Measurements from ENCODE around the gene PDIA6. TPM values are rescaled to one million over a fixed set of nuclear protein-coding genes. Genes with fewer than 3 reads are reported as not detected.
A peak's percentile ranks its signal among the peaks of the same experiment; 100 is the strongest.
"Not testable (repeated sequence)": the region's sequence is repeated elsewhere in the genome, so short reads cannot be mapped to it uniquely, and the experiment has no call there.

PDIA6 gene
- total RNA-seq, 1 experiment from 2014 or later = 317 TPM

- DNase-seq = peak; percentile 53
- CTCF ChIA-PET = interaction anchor here (0.8 to 1.9 kb wide), 2 partner anchors 14 to 18 kb away, joined by 3 to 4 read pairs; no protein-coding TSS in a partner anchor
- Mint-ChIP-seq H3K27me3 (ENCODE audit: unreplicated experiment) (peaks cover 58% of the 10 kb centered on the region), H3K4me3 (ENCODE audit: low read depth, unreplicated experiment) (no peak overlapping the region), H3K9me3 (ENCODE audit: low read depth, unreplicated experiment) (no peaks in the 10 kb centered on the region), H3K36me3 (ENCODE audit: insufficient read depth, unreplicated experiment) (peaks cover 11% of the 10 kb centered on the region), H3K27ac (ENCODE audit: unreplicated experiment) (no peak overlapping the region), H3K4me1 (ENCODE audit: low read depth, unreplicated experiment) (no peaks in the 10 kb centered on the region)
- no TSS peak for BruUV-seq (replicated peaks)
- TF ChIP-seq, protein P1, sequence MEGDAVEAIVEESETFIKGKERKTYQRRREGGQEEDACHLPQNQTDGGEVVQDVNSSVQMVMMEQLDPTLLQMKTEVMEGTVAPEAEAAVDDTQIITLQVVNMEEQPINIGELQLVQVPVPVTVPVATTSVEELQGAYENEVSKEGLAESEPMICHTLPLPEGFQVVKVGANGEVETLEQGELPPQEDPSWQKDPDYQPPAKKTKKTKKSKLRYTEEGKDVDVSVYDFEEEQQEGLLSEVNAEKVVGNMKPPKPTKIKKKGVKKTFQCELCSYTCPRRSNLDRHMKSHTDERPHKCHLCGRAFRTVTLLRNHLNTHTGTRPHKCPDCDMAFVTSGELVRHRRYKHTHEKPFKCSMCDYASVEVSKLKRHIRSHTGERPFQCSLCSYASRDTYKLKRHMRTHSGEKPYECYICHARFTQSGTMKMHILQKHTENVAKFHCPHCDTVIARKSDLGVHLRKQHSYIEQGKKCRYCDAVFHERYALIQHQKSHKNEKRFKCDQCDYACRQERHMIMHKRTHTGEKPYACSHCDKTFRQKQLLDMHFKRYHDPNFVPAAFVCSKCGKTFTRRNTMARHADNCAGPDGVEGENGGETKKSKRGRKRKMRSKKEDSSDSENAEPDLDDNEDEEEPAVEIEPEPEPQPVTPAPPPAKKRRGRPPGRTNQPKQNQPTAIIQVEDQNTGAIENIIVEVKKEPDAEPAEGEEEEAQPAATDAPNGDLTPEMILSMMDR (IDR thresholded peaks at IDR 0.05; ENCODE audit: unreplicated experiment) = peak; percentile 12
- intact Hi-C loops (cut with micrococcal nuclease; ENCODE audit: unreplicated experiment) = loop anchor here (10.0 kb wide), 1 partner anchor 103 kb away; no protein-coding TSS in a partner anchor
These were observed 4.8 kb upstream of the PDIA6 start for GRCh38 chr2:10817413-10817812.

DNA sequence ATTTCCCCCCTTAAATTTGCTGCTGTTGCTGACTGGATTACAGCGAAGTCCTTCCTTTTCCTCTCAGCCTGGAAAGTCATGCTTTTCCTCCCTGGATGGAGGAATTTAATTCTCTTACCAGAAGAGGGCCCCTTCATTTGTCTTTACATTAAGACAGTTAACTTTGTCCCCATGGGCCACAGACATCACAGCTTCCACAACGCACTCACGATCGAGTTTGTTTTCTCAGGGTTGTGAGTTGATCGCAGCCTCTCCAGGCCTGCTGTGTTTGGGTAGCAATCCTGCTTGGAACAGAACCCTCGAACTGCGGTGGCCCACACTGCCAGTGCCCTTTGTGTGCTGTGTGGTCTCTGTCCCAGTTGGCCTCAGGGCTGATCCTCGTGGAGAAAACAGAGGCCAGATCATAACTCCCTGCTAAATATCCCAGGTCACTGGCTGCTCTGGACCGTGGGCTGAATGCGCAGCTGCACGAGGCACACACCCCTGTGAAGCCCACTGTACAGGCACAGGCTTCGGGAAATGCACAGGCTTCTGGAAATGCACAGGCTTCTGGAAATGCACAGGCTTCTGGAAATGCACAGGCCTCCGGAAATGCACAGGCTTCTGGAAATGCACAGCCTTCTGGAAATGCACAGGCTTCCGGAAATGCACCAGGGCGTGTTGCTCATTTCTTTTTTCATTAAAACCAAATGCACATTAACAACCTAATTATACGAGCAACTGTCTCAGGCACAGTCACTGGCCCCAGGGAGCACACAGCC is 2.2 kb upstream of the PDIA6 start:
- H3K4me1 Mint-ChIP-seq (ENCODE audit: low read depth, unreplicated experiment) = peaks cover 9% of the 10 kb centered on the region
- DNase-seq = no peak
- no TSS peak for BruUV-seq (replicated peaks)
- no peaks in the 10 kb centered on the region for H3K9me3 Mint-ChIP-seq (ENCODE audit: low read depth, unreplicated experiment)
- CTCF ChIA-PET = interaction anchor here (1.1 kb wide), 1 partner anchor 18 kb away, joined by 3 read pairs; no protein-coding TSS in a partner anchor
- intact Hi-C loops (cut with micrococcal nuclease; ENCODE audit: unreplicated experiment) = loop anchor here (10.0 kb wide), 1 partner anchor 100 kb away; no protein-coding TSS in a partner anchor
- peaks cover 37% of the 10 kb centered on the region for H3K36me3 Mint-ChIP-seq (ENCODE audit: insufficient read depth, unreplicated experiment)
- H3K4me3 Mint-ChIP-seq (ENCODE audit: low read depth, unreplicated experiment) = peak overlapping the region; percentile 7
- TF ChIP-seq, protein P1 (IDR thresholded peaks at IDR 0.05; ENCODE audit: unreplicated experiment) = no peak
- H3K27ac Mint-ChIP-seq (ENCODE audit: unreplicated experiment) = peak overlapping the region; percentile 28
- peaks cover 39% of the 10 kb centered on the region for H3K27me3 Mint-ChIP-seq (ENCODE audit: unreplicated experiment)

DNA sequence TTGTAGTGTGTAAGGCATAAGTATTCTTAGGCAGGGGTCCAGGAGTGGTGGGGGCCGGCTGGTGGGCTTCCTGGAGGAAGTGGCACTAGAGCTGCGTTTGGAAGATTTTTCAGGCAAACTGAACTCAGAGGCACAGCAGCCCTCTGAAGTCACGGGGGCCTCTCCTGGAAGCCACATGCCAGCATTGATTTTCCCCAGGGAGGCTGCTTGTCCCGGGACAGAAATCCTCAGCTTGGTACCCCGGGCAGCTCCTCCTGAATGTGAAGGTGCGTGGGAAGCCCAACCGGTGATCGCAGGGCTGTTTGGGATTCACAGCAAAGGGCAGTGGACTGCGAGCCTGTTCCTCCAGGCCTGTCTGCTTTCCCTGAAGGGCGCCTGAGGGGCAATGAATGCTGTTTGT is 1.6 kb upstream of the PDIA6 start:
- CTCF ChIA-PET = no interaction called here
- H3K36me3 Mint-ChIP-seq (ENCODE audit: insufficient read depth, unreplicated experiment) = peaks cover 42% of the 10 kb centered on the region
- TF ChIP-seq, protein P1 (IDR thresholded peaks at IDR 0.05; ENCODE audit: unreplicated experiment) = no peak
- BruUV-seq (replicated peaks) = no TSS peak
- peak overlapping the region; percentile 7 for H3K4me3 Mint-ChIP-seq (ENCODE audit: low read depth, unreplicated experiment)
- H3K9me3 Mint-ChIP-seq (ENCODE audit: low read depth, unreplicated experiment) = no peaks in the 10 kb centered on the region
- peaks cover 33% of the 10 kb centered on the region for H3K27me3 Mint-ChIP-seq (ENCODE audit: unreplicated experiment)
- H3K4me1 Mint-ChIP-seq (ENCODE audit: low read depth, unreplicated experiment) = peaks cover 9% of the 10 kb centered on the region
- intact Hi-C loops (cut with micrococcal nuclease; ENCODE audit: unreplicated experiment) = loop anchor here (10.0 kb wide), 1 partner anchor 99 kb away; no protein-coding TSS in a partner anchor
- DNase-seq = no peak
- peak overlapping the region; percentile 28 for H3K27ac Mint-ChIP-seq (ENCODE audit: unreplicated experiment)

DNA sequence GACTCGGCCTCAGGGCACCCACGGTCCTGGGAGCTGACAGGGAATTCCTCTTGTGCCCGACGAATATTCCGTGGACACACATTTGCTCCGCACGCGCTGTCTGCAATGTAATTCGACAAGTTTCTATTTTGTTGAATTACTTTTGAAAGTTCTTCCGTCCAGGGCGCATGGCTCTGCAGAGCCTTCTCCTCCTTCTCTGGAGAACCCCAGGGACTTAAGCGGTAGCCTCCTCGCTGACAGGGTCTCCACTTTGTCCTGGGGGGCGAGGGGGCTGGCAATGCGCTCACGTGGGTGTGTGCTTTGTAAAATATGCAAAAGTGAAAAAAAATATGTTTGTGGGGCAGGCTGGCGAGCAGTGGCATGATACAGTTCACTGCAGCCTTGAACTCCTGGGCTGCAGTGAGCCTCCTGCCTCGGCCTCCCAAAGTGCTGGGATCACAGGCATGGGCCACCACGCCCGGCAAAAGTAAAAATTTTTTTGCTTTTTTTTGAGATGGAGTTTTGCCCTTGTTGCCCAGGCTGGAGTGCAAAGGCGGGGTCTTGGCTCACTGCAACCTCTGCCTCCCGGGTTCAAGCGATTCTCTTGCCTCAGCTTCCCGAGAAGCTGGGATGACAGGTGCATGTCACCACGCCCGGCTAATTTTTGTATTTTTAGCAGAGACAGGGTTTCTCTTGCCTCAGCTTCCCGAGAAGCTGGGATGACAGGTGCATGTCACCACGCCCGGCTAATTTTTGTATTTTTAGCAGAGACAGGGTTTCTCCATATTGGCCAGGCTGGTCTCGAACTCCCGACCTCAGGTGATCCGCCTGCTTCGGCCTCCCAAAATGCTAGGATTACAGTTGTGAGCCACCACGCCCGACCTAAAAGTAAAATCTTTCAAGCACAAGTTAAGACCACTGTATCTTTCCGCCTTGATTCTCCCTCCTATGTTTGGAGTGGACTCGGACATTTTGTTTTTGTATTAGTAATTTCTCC is 866 bp upstream of the PDIA6 start:
- DNase-seq; BruUV-seq (replicated peaks); CTCF ChIA-PET; H3K9me3 Mint-ChIP-seq (ENCODE audit: low read depth, unreplicated experiment): not testable (repeated sequence)
- Mint-ChIP-seq H3K27ac (ENCODE audit: unreplicated experiment) (peak overlapping the region; percentile 75), H3K4me1 (ENCODE audit: low read depth, unreplicated experiment) (peaks cover 12% of the 10 kb centered on the region), H3K27me3 (ENCODE audit: unreplicated experiment) (peaks cover 26% of the 10 kb centered on the region), H3K4me3 (ENCODE audit: low read depth, unreplicated experiment) (peak overlapping the region; percentile 71), H3K36me3 (ENCODE audit: insufficient read depth, unreplicated experiment) (peaks cover 47% of the 10 kb centered on the region)
- intact Hi-C loops (cut with micrococcal nuclease; ENCODE audit: unreplicated experiment) = loop anchor here (10.0 kb wide), 1 partner anchor 99 kb away; no protein-coding TSS in a partner anchor
